Brain microvascular endothelial cell (primary cell): ENCODE measurements around the gene AHDC1.

Experiments
- DNase-seq: peaks from one replicate; pipeline ENCODE4 v3.0.0-alpha.2; 2020
- H3K27ac ChIP-seq: fragments of 250-450 bp; sonication (Bioruptor Pico); 2 replicates; pipeline ENCODE4 v1.5.1; 2020; ENCODE audit warnings: mild to moderate bottlenecking, moderate library complexity
- H3K27me3 ChIP-seq: fragments of 250-450 bp; sonication (Bioruptor Pico); replicated peaks from 2 replicates; pipeline ENCODE4 v1.5.1; 2020; ENCODE audit warnings: mild to moderate bottlenecking
- H3K36me3 ChIP-seq: fragments of 250-450 bp; sonication (Bioruptor Pico); replicated peaks from 2 replicates; pipeline ENCODE4 v1.5.1; 2020; ENCODE audit warnings: mild to moderate bottlenecking
- H3K4me3 ChIP-seq: 2 replicates; pipeline ENCODE4 v1.5.1; 2011; ENCODE audit warnings: low read depth, mild to moderate bottlenecking, control low read depth, low read length, moderate library complexity
- in situ Hi-C: cut with HindIII; loops from 2 replicates; pipeline ENCODE4 v1.10.0; 2017; ENCODE audit warnings: low sequenced_read_pairs, low pct_ligation_motif_present
- TF ChIP-seq, protein P1 (sequence below): IDR thresholded peaks from 2 replicates; pipeline ENCODE4 v1.5.1; 2011; ENCODE audit warnings: low read depth, mild to moderate bottlenecking, moderate library complexity, low read length, control low read depth, inconsistent platforms; ENCODE audit errors: missing control alignments

Gene AHDC1

GRCh38 chr1:27648602-27649305 lies 44.8 kb upstream of the AHDC1 start:
- in situ Hi-C loops, result no loop called here
- Histone ChIP-seq H3K4me3 (no peak overlapping the region), H3K27ac (no peak overlapping the region), H3K36me3 (no peaks in the 10 kb centered on the region), H3K27me3 (no peaks in the 10 kb centered on the region)
- TF ChIP-seq, protein P1, sequence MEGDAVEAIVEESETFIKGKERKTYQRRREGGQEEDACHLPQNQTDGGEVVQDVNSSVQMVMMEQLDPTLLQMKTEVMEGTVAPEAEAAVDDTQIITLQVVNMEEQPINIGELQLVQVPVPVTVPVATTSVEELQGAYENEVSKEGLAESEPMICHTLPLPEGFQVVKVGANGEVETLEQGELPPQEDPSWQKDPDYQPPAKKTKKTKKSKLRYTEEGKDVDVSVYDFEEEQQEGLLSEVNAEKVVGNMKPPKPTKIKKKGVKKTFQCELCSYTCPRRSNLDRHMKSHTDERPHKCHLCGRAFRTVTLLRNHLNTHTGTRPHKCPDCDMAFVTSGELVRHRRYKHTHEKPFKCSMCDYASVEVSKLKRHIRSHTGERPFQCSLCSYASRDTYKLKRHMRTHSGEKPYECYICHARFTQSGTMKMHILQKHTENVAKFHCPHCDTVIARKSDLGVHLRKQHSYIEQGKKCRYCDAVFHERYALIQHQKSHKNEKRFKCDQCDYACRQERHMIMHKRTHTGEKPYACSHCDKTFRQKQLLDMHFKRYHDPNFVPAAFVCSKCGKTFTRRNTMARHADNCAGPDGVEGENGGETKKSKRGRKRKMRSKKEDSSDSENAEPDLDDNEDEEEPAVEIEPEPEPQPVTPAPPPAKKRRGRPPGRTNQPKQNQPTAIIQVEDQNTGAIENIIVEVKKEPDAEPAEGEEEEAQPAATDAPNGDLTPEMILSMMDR, result no peak
- DNase-seq, result no peak

DNA sequence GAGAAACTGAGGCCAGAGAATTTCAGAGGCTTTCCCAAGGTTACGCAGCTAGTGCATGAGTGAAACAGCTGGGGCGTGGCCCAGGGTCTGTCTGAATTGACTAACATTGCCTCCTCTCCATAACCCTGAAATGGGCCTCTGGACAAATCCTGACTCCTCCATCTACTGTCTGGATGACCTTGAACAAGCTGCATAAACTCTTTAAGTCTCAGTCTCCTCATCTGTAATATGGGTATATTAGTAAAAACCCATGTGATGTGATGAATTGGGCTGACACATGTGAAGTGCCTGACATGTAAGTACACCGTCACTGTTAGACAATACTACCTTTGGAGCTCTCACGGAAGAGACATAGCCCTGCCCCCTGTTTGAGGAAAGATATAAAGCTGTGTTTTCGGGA lies 43.4 kb upstream of the AHDC1 start:
- H3K4me3 ChIP-seq, result no peak overlapping the region
- no peak for DNase-seq

DNA sequence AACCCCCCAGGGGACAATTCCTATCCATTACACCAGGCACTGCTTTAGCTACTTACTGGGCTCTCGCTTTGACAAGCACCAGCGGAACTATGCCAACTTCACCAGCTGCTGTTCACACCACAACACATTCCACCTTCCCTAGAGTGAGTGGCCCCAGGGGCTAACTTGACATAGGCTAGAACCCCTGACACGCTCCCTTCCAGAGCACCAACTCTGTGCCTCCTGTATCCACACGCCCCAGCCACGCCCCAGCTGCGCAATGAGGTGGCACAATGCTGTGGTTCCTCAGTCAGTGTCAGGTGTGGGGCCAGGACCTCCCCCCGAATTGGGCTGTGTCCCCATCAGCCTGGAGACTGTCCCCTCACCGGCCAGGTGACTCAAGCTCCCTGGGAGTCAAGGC lies 42.7 kb upstream of the AHDC1 start:
- no peaks in the 10 kb centered on the region for H3K36me3 ChIP-seq
- H3K4me3 ChIP-seq, result no peak overlapping the region
- H3K27ac ChIP-seq, result no peak overlapping the region
- in situ Hi-C loops, result no loop called here
- no peak for DNase-seq
- no peaks in the 10 kb centered on the region for H3K27me3 ChIP-seq
- TF ChIP-seq, protein P1, result no peak

More for the DNA sequence above, 43.4 kb upstream of the AHDC1 start:
- H3K27me3 ChIP-seq, result no peaks in the 10 kb centered on the region
- no peaks in the 10 kb centered on the region for H3K36me3 ChIP-seq
- TF ChIP-seq, protein P1, result no peak
- H3K27ac ChIP-seq, result no peak overlapping the region
- in situ Hi-C loops, result no loop called here

DNA sequence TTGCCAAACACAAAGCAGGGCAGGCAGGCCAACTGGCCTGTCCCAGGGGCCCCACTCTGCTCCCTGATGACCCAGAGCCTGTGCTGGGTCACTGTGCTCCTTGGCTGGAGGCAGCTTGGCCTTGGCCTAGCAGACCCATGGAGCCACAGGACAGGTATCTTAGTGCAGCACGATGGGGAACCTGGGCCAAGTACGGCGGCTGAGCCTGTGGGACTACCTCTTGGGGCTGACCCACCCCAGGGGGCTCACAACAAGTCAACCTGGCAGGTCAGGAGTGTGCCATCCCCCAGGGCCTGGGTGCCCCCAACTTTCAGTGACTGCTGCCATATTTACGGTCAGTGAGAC lies 41.1 kb upstream of the AHDC1 start:
- H3K4me3 ChIP-seq, result no peak overlapping the region
- TF ChIP-seq, protein P1, result no peak

GRCh38 chr1:27644369-27645070 lies 40.6 kb upstream of the AHDC1 start:
- Histone ChIP-seq H3K4me3 (no peak overlapping the region), H3K36me3 (no peaks in the 10 kb centered on the region), H3K27me3 (no peaks in the 10 kb centered on the region), H3K27ac (no peak overlapping the region)
- TF ChIP-seq, protein P1, result no peak
- no peak for DNase-seq
- in situ Hi-C loops, result no loop called here

More for the DNA sequence above, 41.1 kb upstream of the AHDC1 start:
- no peaks in the 10 kb centered on the region for H3K27me3 ChIP-seq
- in situ Hi-C loops, result no loop called here
- DNase-seq, result no peak
- H3K27ac ChIP-seq, result no peak overlapping the region
- no peaks in the 10 kb centered on the region for H3K36me3 ChIP-seq
